IMR-90 (cell line): Measurements from ENCODE around the gene FHAD1. TPM values are rescaled to one million over a fixed set of nuclear protein-coding genes. Genes with fewer than 3 reads are reported as not detected.

Experiments used
- ATAC-seq: fragments of 200-7000 bp; cut with Tn5 transposase; 2 replicates; pipeline ENCODE4 v1.9.1; 2020; ENCODE audit warnings: low read depth, mild to moderate bottlenecking, moderate library complexity
- BruUV-seq: library from RNA; stranded (reverse); fragments of 400-500 nt; replicated peaks from 2 replicates; lab custom pipeline; 2021; lab: Mats Ljungman, UMichigan
- CTCF ChIA-PET: fragments of 300-600 bp; formaldehyde crosslinking; extraction: SDS; loops from one replicate; lab custom pipeline; 2021; ENCODE audit warnings: antibody characterized with exemption; lab: Yijun Ruan, JAX
- POLR2A ChIA-PET: fragments of 300-600 bp; sonication (Branson Sonifier 250); formaldehyde crosslinking; loops from one replicate; lab custom pipeline; 2022; ENCODE audit warnings: antibody characterized with exemption; ENCODE audit not compliant: unreplicated experiment; lab: Charles Lee
- DNase-seq: peaks from one replicate; pipeline ENCODE4 v3.0.0; 2013
- H2AFZ ChIP-seq: replicated peaks from 2 replicates; pipeline ENCODE3; 2013; ENCODE audit warnings: low read length, mild to moderate bottlenecking; ENCODE audit not compliant: poor library complexity
- H2AK5ac ChIP-seq: 2 replicates; pipeline ENCODE4 v1.6.1; 2013; ENCODE audit warnings: low read depth, low read length, inconsistent platforms
- H2AK9ac ChIP-seq: replicated peaks from 2 replicates; pipeline ENCODE3; 2013; ENCODE audit warnings: mild to moderate bottlenecking, low read depth, low read length, moderate library complexity; ENCODE audit not compliant: poor library complexity
- H2BK120ac ChIP-seq: 2 replicates; pipeline ENCODE4 v1.6.1; 2013; ENCODE audit warnings: low read depth, low read length, inconsistent platforms
- H2BK15ac ChIP-seq: 3 replicates; pipeline ENCODE4 v1.6.1; 2013; ENCODE audit warnings: low read depth, low read length, inconsistent platforms
- H2BK20ac ChIP-seq: 2 replicates; pipeline ENCODE4 v1.6.1; 2013; ENCODE audit warnings: low read depth, mild to moderate bottlenecking, inconsistent platforms, low read length, moderate library complexity
- H2BK5ac ChIP-seq: 2 replicates; pipeline ENCODE4 v1.6.1; 2013; ENCODE audit warnings: mild to moderate bottlenecking, low read depth, low read length, inconsistent platforms; ENCODE audit not compliant: poor library complexity, severe bottlenecking
- H3K14ac ChIP-seq: replicated peaks from 2 replicates; pipeline ENCODE4 v1.6.1; 2013; ENCODE audit warnings: low read depth, low read length, inconsistent platforms
- H3K18ac ChIP-seq: 2 replicates; pipeline ENCODE4 v1.6.1; 2013; ENCODE audit warnings: low read depth, low read length, control low read depth
- H3K23ac ChIP-seq: 2 replicates; pipeline ENCODE4 v1.6.1; 2013; ENCODE audit warnings: low read depth, low read length, inconsistent platforms
- H3K27ac ChIP-seq: 2 replicates; pipeline ENCODE4 v1.5.1; 2013; ENCODE audit warnings: mild to moderate bottlenecking, control low read depth, low read length; ENCODE audit not compliant: insufficient read depth
- H3K27me3 ChIP-seq: 2 replicates; pipeline ENCODE4 v1.6.1; 2013; ENCODE audit warnings: low read length; ENCODE audit not compliant: control insufficient read depth, insufficient read depth
- H3K36me3 ChIP-seq: 2 replicates; pipeline ENCODE4 v1.6.1; 2013; ENCODE audit warnings: low read length, mixed read lengths; ENCODE audit not compliant: control insufficient read depth, insufficient read depth
- H3K4ac ChIP-seq: 2 replicates; pipeline ENCODE4 v1.6.1; 2013; ENCODE audit warnings: low read depth, low read length, inconsistent platforms
- H3K4me1 ChIP-seq: 2 replicates; pipeline ENCODE4 v1.6.1; 2013; ENCODE audit warnings: low read length, mixed read lengths; ENCODE audit not compliant: control insufficient read depth, insufficient read depth
- H3K4me2 ChIP-seq: 2 replicates; pipeline ENCODE4 v1.6.1; 2013; ENCODE audit warnings: low read depth, mild to moderate bottlenecking, control low read depth, low read length, moderate library complexity
- H3K4me3 ChIP-seq: 2 replicates; pipeline ENCODE4 v1.5.1; 2013; ENCODE audit warnings: low read depth, mild to moderate bottlenecking, control low read depth, low read length, moderate library complexity; ENCODE audit not compliant: insufficient read depth
- H3K56ac ChIP-seq: 2 replicates; pipeline ENCODE4 v1.6.1; 2013; ENCODE audit warnings: low read length, inconsistent platforms; ENCODE audit not compliant: insufficient read depth; ENCODE audit errors: extremely low read depth
- H3K79me1 ChIP-seq, 2 experiments: 2 replicates each; pipeline ENCODE4 v1.6.1; 2013; ENCODE audit warnings: low read length in 2 of 2, inconsistent platforms in 1 of 2, low read depth in 1 of 2
- H3K9ac ChIP-seq: 2 replicates; pipeline ENCODE4 v1.6.1; 2013; ENCODE audit warnings: low read depth, low read length, control low read depth
- H3K9me1 ChIP-seq: 2 replicates; pipeline ENCODE4 v1.6.1; 2013; ENCODE audit warnings: low read length, inconsistent platforms; ENCODE audit not compliant: insufficient read depth
- H3K9me3 ChIP-seq: 2 replicates; pipeline ENCODE4 v1.6.1; 2013; ENCODE audit warnings: low read length; ENCODE audit not compliant: control insufficient read depth, insufficient read depth
- H4K20me1 ChIP-seq: 2 replicates; pipeline ENCODE4 v1.6.1; 2013; ENCODE audit warnings: low read length, inconsistent platforms; ENCODE audit not compliant: insufficient read depth
- H4K5ac ChIP-seq: 2 replicates; pipeline ENCODE4 v1.6.1; 2013; ENCODE audit warnings: mild to moderate bottlenecking, low read depth, low read length, control low read depth
- H4K8ac ChIP-seq, 2 experiments: 2 replicates each; pipeline ENCODE4 v1.6.1; 2013; ENCODE audit warnings: low read depth in 2 of 2, low read length in 2 of 2, control low read depth in 1 of 2, inconsistent platforms in 1 of 2
- H4K91ac ChIP-seq: 2 replicates; pipeline ENCODE4 v1.6.1; 2013; ENCODE audit warnings: low read depth, low read length, inconsistent platforms; ENCODE audit not compliant: insufficient read depth
- CEBPB ChIP-seq: IDR thresholded peaks from 2 replicates; pipeline ENCODE4 v1.6.1; 2012; ENCODE audit warnings: low read depth, low read length, improper control_type of control experiment
- CHD1 ChIP-seq: IDR thresholded peaks from 2 replicates; pipeline ENCODE4 v1.6.1; 2012; ENCODE audit warnings: low read depth, low read length, improper control_type of control experiment
- CTCF ChIP-seq: conservative IDR thresholded peaks from 2 replicates; pipeline ENCODE4 v1.5.1; 2012; ENCODE audit warnings: mild to moderate bottlenecking, low read depth, low read length, improper control_type of control experiment
- FOS ChIP-seq: fragments of 150-350 bp; IDR thresholded peaks from 2 replicates; pipeline ENCODE4 v1.6.1; 2016; ENCODE audit warnings: low read depth, low read length
- MAFK ChIP-seq: IDR thresholded peaks from 2 replicates; pipeline ENCODE4 v1.6.1; 2012; ENCODE audit warnings: low read depth, low read length, improper control_type of control experiment
- NFE2L2 ChIP-seq: fragments of 150-350 bp; IDR thresholded peaks from 2 replicates; pipeline ENCODE4 v1.6.1; 2016; ENCODE audit warnings: low read depth, mild to moderate bottlenecking, low read length
- POLR2A ChIP-seq: IDR thresholded peaks from 2 replicates; pipeline ENCODE4 v1.6.1; 2012; ENCODE audit warnings: mild to moderate bottlenecking, low read depth, low read length
- RAD21 ChIP-seq: IDR thresholded peaks from 2 replicates; pipeline ENCODE4 v1.6.1; 2012; ENCODE audit warnings: low read length, improper control_type of control experiment
- RFX5 ChIP-seq: IDR thresholded peaks from 2 replicates; pipeline ENCODE4 v1.8.0; 2012; ENCODE audit warnings: low read depth, mild to moderate bottlenecking, low read length, moderate library complexity
- USF2 ChIP-seq: fragments of 150-350 bp; IDR thresholded peaks from 2 replicates; pipeline ENCODE4 v1.6.1; 2017; ENCODE audit warnings: mild to moderate bottlenecking, antibody characterized with exemption, low read length, low read depth
- WGBS, 2 experiments: methylation state at CpG; one replicate each; pipeline versions ENCODE4 v1.1.5 to v1.1.7; 2013; ENCODE audit warnings: missing lambda C conversion rate in 2 of 2; ENCODE audit not compliant: insufficient read length in 1 of 2; ENCODE audit errors: extremely low coverage in 2 of 2; 5-methylcytosine and 5-hydroxymethylcytosine counted together
- dilution Hi-C: fragments of 300-500 bp; cut with HindIII; formaldehyde crosslinking; loops from one replicate; pipeline ENCODE4 v1.14.3; 2018; ENCODE audit warnings: low sequenced_read_pairs; ENCODE audit not compliant: unreplicated experiment
- in situ Hi-C: fragments of 300-500 bp; cut with MboI; formaldehyde crosslinking; loops from 3 replicates; pipeline ENCODE4 v1.14.3; 2019; ENCODE audit warnings: low sequenced_read_pairs, inconsistent platforms, mixed read lengths
- intact Hi-C: fragments of 100-400 bp; cut with micrococcal nuclease; formaldehyde crosslinking; loops from 2 replicates; pipeline ENCODE4 v1.10.0; 2022
- polyA plus RNA-seq, 3 experiments: library from polyadenylated mRNA; depleted of rRNA; stranded (reverse); fragments of >200 nt; gene quantifications; 2 replicates each; pipeline ENCODE4 v1.2.3, GENCODE V29; 2012; ENCODE audit warnings: low replicate concordance in 1 of 3
- total RNA-seq: library from RNA; depleted of rRNA; stranded (reverse); fragments of >200 nt; gene quantifications from 2 replicates; pipeline ENCODE4 v1.2.3, GENCODE V29; 2012

FHAD1 gene
- total and polyA plus RNA-seq, 2 of the 4 experiments (the other 2 are of a cell fraction) = not detected

GRCh38 chr1:15406614-15407559 is 159.9 kb downstream of the FHAD1 start:
- peak overlapping the region; percentile 24; the same call in 1 of the 2 replicates for H2BK20ac ChIP-seq
- no TSS peak for BruUV-seq
- H4K8ac ChIP-seq = peak overlapping the region in 1 of 2 experiments; percentile 17; a peak in 1 of 4 replicates
- no peak overlapping the region for H3K18ac ChIP-seq
- no peak overlapping the region for H4K5ac ChIP-seq
- 64% methylated on average over 2 of the region's 11 CpGs; no CpG with 5 or more reads in 1 of the 2 experiments for WGBS, 2 experiments
- H3K27ac ChIP-seq = no peak overlapping the region
- no peaks in the 10 kb centered on the region for H3K9me3 ChIP-seq
- H3K9ac ChIP-seq = no peak overlapping the region
- H3K14ac ChIP-seq = no peak overlapping the region; the same call in 1 of the 2 replicates
- H4K20me1 ChIP-seq = peaks cover 11% of the 10 kb centered on the region
- peak; percentile 16 for ATAC-seq
- dilution Hi-C loops = no loop called here
- H4K91ac ChIP-seq = no peak overlapping the region
- peaks cover 1 to 16% of the 10 kb centered on the region in 2 experiments; a peak in 3 of 4 replicates for H3K79me1 ChIP-seq
- H3K4ac ChIP-seq = peak overlapping the region; percentile 55
- no peak overlapping the region for H2BK5ac ChIP-seq
- H2AK9ac ChIP-seq = peak overlapping the region; percentile 33
- 0 out of 2 replicates have a peak, but pooled peaks cover 9% of the 10 kb centered on the region for H3K9me1 ChIP-seq
- 0 out of 2 replicates have a peak overlapping the region, but pooled peaks have one; percentile 36 for H2BK120ac ChIP-seq
- H2AFZ ChIP-seq = peak overlapping the region; percentile 78
- ChIA-PET CTCF (no interaction called here), POLR2A (no interaction called here)
- H3K4me2 ChIP-seq = peak overlapping the region; percentile 32
- peaks cover 20% of the 10 kb centered on the region for H3K4me1 ChIP-seq
- H3K23ac ChIP-seq = peak overlapping the region; percentile 40
- no peak overlapping the region for H2AK5ac ChIP-seq
- intact Hi-C loops = no loop called here
- no peaks in the 10 kb centered on the region for H3K27me3 ChIP-seq
- in situ Hi-C loops = no loop called here
- no peak overlapping the region for H3K56ac ChIP-seq
- no peak overlapping the region for H2BK15ac ChIP-seq
- H3K36me3 ChIP-seq = no peaks in the 10 kb centered on the region
- DNase-seq = peak; percentile 86
- peak; percentile 46 for TF ChIP-seq FOS
- peak; percentile 26; the same call in 1 of the 2 replicates for TF ChIP-seq USF2
- TF ChIP-seq RFX5 = peak; percentile 70; the same call in 1 of the 2 replicates
- no peak for TF ChIP-seq CHD1
- 0 out of 2 replicates have a peak, but pooled peaks have one; percentile 4 for TF ChIP-seq RAD21
- 0 out of 2 replicates have a peak, but pooled peaks have one; percentile 9 for TF ChIP-seq NFE2L2
- 0 out of 2 replicates have a peak, but pooled peaks have one; percentile 10 for TF ChIP-seq MAFK
- TF ChIP-seq CTCF = no peak
- TF ChIP-seq CEBPB = 0 out of 2 replicates have a peak, but pooled peaks have one; percentile 22
- no peak for TF ChIP-seq POLR2A
- no peak overlapping the region for H3K4me3 ChIP-seq
